Smooth muscle cell (in vitro differentiated cells): ENCODE measurements around the gene C5orf52. TPM values are rescaled to one million over a fixed set of nuclear protein-coding genes. Genes with fewer than 3 reads are reported as not detected.

ENCODE experiments used
- DNase-seq: peaks from one replicate; lab custom pipeline; 2025; ENCODE audit not compliant: unreplicated experiment; lab: John Stamatoyannopoulos, UW
- H2AFZ ChIP-seq: fragments of 200-600 bp; sonication (generic); 2 replicates; pipeline ENCODE4 v1.6.0; 2016; ENCODE audit warnings: antibody characterized with exemption, low read depth, mild to moderate bottlenecking
- H3F3A ChIP-seq: fragments of 200-600 bp; sonication (generic); 2 replicates; pipeline ENCODE4 v1.6.0; 2017; ENCODE audit warnings: antibody characterized with exemption, low read depth
- H3K27ac ChIP-seq: fragments of 200-600 bp; sonication (generic); 2 replicates; pipeline ENCODE4 v1.5.1; 2016; ENCODE audit warnings: low read depth, mild to moderate bottlenecking
- H3K27me3 ChIP-seq: fragments of 200-600 bp; sonication (generic); 2 replicates; pipeline ENCODE4 v1.6.1; 2016; ENCODE audit warnings: low read depth, mild to moderate bottlenecking
- H3K36me3 ChIP-seq: fragments of 200-600 bp; sonication (generic); 2 replicates; pipeline ENCODE4 v1.5.1; 2016; ENCODE audit warnings: low read depth
- H3K4me1 ChIP-seq: fragments of 200-600 bp; sonication (generic); 2 replicates; pipeline ENCODE4 v1.5.1; 2016; ENCODE audit warnings: low read depth
- H3K4me2 ChIP-seq: fragments of 200-600 bp; sonication (generic); 2 replicates; pipeline ENCODE4 v1.6.0; 2016; ENCODE audit warnings: mild to moderate bottlenecking
- H3K4me3 ChIP-seq: fragments of 200-600 bp; sonication (generic); 2 replicates; pipeline ENCODE4 v1.5.1; 2016; ENCODE audit warnings: mild to moderate bottlenecking
- H3K79me2 ChIP-seq: fragments of 200-600 bp; sonication (generic); 2 replicates; pipeline ENCODE4 v1.6.0; 2016; ENCODE audit warnings: low read depth, mild to moderate bottlenecking
- H3K9ac ChIP-seq: fragments of 200-600 bp; sonication (generic); 2 replicates; pipeline ENCODE4 v1.6.0; 2016; ENCODE audit warnings: low read depth
- H3K9me3 ChIP-seq: fragments of 200-600 bp; sonication (generic); replicated peaks from 2 replicates; pipeline ENCODE4 v1.5.1; 2016; ENCODE audit warnings: low read depth
- H4K20me1 ChIP-seq: fragments of 200-600 bp; sonication (generic); 2 replicates; pipeline ENCODE4 v1.6.0; 2016; ENCODE audit warnings: low read depth
- CTCF ChIP-seq: fragments of 200-600 bp; sonication (generic); IDR thresholded peaks from 2 replicates; pipeline ENCODE4 v1.5.1; 2017; ENCODE audit warnings: borderline replicate concordance, mild to moderate bottlenecking, antibody characterized with exemption; ENCODE audit not compliant: insufficient read depth, poor library complexity, severe bottlenecking
- WGBS: methylation state at CpG from one replicate; pipeline ENCODE4 v1.1.7; 2016; ENCODE audit warnings: low lambda C conversion rate; 5-methylcytosine and 5-hydroxymethylcytosine counted together
- polyA plus RNA-seq: library from polyadenylated mRNA; unstranded; fragments of >200 nt; fragmentation: Nextera tagmentation; extraction: Ambion mirVana; gene quantifications from 2 replicates; pipeline ENCODE4 v1.2.1, GENCODE V29; 2016
- total RNA-seq: library from RNA; depleted of rRNA; stranded (reverse); fragments of >200 nt; gene quantifications from 2 replicates; pipeline ENCODE4 v1.2.3, GENCODE V29; 2014

C5orf52 gene
- total and polyA plus RNA-seq, 2 experiments from 2014 or later, result not detected

- no peaks in the 10 kb centered on the region for H4K20me1 ChIP-seq
- peaks cover 11% of the 10 kb centered on the region for H3K9me3 ChIP-seq
- no peaks in the 10 kb centered on the region for H3F3A ChIP-seq
- no peak overlapping the region for H3K27ac ChIP-seq
- no peaks in the 10 kb centered on the region for H3K27me3 ChIP-seq
- no peak overlapping the region for H3K4me3 ChIP-seq
- no peak overlapping the region for H3K4me2 ChIP-seq
- H3K79me2 ChIP-seq, result no peaks in the 10 kb centered on the region
- no peak overlapping the region for H2AFZ ChIP-seq
- DNase-seq, result no peak
- no peak for TF ChIP-seq CTCF
- H3K4me1 ChIP-seq, result no peaks in the 10 kb centered on the region
- WGBS, result 90% methylated on average over 2 of the region's 2 CpGs
- H3K9ac ChIP-seq, result no peak overlapping the region
- H3K36me3 ChIP-seq, result no peaks in the 10 kb centered on the region
These were observed 13.8 kb upstream of the C5orf52 start for GRCh38 chr5:157657516-157657915.

DNA sequence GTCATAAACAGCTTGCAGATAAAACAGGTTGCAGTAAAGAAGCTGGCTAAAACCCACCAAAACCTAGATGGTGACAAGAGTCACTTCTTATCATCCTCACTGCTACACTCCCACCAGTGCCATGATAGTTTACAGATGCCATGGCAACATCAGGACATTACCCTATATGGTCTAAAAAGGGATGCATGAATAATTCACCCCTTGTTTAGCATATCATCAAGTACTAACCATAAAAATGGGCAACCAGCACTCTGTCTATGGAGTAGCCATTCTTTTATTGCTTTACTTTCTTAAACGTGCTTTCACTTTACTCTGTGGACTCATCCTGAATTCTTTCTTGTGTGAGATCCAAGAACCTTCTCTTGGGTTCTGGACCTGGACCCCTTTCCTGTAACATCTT, 12.4 kb upstream of the C5orf52 start:
- Histone ChIP-seq H3K27me3 (no peaks in the 10 kb centered on the region), H3K79me2 (no peaks in the 10 kb centered on the region), H2AFZ (no peak overlapping the region), H3K4me2 (no peak overlapping the region), H4K20me1 (no peaks in the 10 kb centered on the region), H3K4me3 (no peak overlapping the region), H3K36me3 (no peaks in the 10 kb centered on the region), H3K4me1 (no peaks in the 10 kb centered on the region), H3K9ac (no peak overlapping the region), H3K27ac (no peak overlapping the region), H3F3A (no peaks in the 10 kb centered on the region), H3K9me3 (peaks cover 11% of the 10 kb centered on the region)
- WGBS, result 83% methylated on average over 1 of the region's 1 CpG
- TF ChIP-seq CTCF, result no peak
- no peak for DNase-seq

DNA sequence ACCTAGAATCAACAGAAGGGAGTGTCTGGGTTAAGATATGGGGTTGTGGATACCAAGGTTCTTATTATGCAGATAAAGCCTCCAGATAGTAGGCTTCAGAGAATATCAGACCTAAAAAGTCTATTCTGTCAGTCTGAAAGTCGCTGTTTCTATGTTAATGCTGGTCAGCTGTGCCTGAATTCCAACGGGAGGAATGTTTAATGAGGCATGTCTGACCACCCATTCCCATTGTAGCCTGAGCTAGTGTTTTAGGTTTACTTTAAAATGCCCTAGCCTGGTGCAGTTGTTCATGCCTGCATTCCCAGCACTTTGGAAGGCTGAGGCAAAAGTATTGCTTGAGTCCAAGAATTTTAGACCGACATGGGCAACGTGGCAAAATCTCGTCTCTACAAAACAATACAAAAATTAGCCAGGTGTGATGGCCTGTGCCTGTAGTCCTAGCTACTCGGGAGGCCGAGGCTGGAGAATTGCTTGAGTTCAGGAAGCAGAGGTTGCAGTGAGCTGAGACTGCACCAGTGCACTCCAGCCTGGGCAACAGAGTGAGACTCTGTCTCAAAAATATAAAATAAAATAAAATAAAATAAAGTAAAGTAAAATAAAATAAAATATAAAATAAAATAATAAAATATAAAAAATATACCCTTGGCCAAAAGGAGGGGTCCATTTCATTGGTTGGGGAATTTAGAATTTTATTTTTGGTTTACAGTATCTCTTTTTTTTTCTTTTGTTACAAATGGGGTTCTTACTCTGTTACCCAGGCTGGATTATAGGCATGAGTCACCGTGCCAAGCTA, 11.3 kb upstream of the C5orf52 start:
- no peaks in the 10 kb centered on the region for H3K27me3 ChIP-seq
- H2AFZ ChIP-seq, result no peak overlapping the region
- peaks cover 11% of the 10 kb centered on the region for H3K9me3 ChIP-seq
- no peak for TF ChIP-seq CTCF
- no peaks in the 10 kb centered on the region for H3K79me2 ChIP-seq
- WGBS, result 92% methylated on average over 8 of the region's 8 CpGs
- H3F3A ChIP-seq, result no peaks in the 10 kb centered on the region
- H3K4me2 ChIP-seq, result no peak overlapping the region
- H4K20me1 ChIP-seq, result no peaks in the 10 kb centered on the region
- H3K4me3 ChIP-seq, result no peak overlapping the region
- H3K36me3 ChIP-seq, result no peaks in the 10 kb centered on the region
- no peaks in the 10 kb centered on the region for H3K4me1 ChIP-seq
- no peak overlapping the region for H3K27ac ChIP-seq
- DNase-seq, result no peak
- no peak overlapping the region for H3K9ac ChIP-seq
